Fibroblast of pulmonary artery (primary cell): ENCODE results near the gene XPNPEP1.
"Not testable (repeated sequence)": the region's sequence is repeated elsewhere in the genome, so short reads cannot be mapped to it uniquely, and the experiment has no call there.

ENCODE experiments used
- DNase-seq: peaks from one replicate; pipeline ENCODE4 v3.0.0-alpha.2; 2010; ENCODE audit warnings: low read depth
- H3K4me3 ChIP-seq: replicated peaks from 2 replicates; pipeline ENCODE4 v1.5.1; 2011; ENCODE audit warnings: low read depth, mild to moderate bottlenecking, control low read depth, low read length, moderate library complexity
- TF ChIP-seq, protein P1 (sequence below): IDR thresholded peaks from 2 replicates; pipeline ENCODE4 v1.5.1; 2011; ENCODE audit warnings: mild to moderate bottlenecking, control low read depth, low read length, inconsistent platforms; ENCODE audit errors: missing control alignments

XPNPEP1 gene

DNA sequence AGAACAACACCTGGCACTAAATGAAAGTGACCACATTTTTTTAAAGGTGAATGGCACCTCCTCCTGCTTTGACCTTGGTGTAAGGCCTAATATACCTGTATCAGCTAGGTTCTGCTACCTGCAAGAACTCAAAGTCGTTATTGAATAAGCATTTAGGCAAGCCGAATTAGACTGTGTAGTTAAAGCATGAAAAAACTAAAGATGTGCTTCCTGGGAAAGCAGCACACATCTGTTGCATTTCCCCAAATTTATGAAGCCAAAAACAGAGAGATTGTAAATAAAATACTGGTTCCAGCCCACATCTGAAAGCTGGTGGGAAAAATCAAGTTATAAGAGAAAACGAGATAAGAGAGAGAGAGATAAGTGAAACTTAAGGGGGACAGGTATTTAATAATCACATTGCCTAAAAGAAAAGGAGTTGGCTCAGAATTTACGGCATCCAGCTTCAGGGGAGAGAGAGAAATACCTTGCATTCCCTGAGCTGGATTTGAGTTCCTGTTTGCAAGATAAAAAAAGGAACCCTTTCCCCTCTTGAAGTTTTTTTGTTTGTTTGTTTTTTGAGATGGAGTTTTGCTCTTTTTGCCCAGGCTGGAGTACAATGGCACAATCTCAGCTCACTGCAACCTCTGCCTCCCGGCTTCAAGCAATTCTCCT, 1.8 kb upstream of the XPNPEP1 start:
- DNase-seq, result no peak
- no peak overlapping the region for H3K4me3 ChIP-seq
- TF ChIP-seq, protein P1, sequence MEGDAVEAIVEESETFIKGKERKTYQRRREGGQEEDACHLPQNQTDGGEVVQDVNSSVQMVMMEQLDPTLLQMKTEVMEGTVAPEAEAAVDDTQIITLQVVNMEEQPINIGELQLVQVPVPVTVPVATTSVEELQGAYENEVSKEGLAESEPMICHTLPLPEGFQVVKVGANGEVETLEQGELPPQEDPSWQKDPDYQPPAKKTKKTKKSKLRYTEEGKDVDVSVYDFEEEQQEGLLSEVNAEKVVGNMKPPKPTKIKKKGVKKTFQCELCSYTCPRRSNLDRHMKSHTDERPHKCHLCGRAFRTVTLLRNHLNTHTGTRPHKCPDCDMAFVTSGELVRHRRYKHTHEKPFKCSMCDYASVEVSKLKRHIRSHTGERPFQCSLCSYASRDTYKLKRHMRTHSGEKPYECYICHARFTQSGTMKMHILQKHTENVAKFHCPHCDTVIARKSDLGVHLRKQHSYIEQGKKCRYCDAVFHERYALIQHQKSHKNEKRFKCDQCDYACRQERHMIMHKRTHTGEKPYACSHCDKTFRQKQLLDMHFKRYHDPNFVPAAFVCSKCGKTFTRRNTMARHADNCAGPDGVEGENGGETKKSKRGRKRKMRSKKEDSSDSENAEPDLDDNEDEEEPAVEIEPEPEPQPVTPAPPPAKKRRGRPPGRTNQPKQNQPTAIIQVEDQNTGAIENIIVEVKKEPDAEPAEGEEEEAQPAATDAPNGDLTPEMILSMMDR, result no peak

DNA sequence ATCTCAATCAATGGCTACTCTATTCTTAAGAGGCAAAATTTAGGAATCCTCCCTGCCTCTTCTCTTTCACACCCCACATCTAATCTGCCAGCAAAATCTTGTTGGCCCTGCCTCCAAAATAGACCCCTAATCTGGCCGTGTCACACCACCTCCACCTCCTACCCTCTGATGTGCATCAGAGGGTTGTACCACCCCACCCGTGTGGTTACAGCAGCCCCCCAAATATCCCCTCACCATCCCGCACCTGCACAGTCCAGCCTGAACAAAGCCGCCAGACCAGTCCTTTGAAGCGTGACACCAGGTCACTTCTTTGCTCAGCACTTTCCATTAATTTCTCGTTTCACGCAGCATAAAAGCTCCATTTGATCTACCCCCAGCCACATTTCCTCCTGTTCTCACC, 776 bp upstream of the XPNPEP1 start:
- no peak for DNase-seq
- TF ChIP-seq, protein P1, result no peak
- no peak overlapping the region for H3K4me3 ChIP-seq

GRCh38 chr10:109922358-109922975, 844 bp downstream of the XPNPEP1 start:
- peak overlapping the region; percentile 80 for H3K4me3 ChIP-seq
- TF ChIP-seq, protein P1, result no peak
- DNase-seq, result no peak

DNA sequence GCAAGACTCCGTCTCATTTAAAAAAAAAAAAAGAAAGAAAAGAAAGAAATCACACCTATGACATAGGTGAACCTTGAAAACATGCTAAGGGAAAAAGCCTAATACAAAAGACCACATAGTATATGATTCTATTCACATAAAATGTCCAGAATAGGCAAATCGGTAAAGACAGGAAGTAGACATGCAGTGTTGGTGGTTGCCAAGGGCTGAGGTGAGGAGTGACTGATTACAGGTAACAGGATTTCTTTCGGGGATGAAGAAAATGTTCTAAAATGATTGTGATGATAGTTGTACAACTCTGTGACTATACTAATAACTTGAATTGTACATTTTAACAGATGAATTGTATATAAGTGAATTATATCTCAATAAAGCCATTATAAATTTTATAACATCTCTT, 3.3 kb downstream of the XPNPEP1 start:
- DNase-seq, result no peak
- no peak overlapping the region for H3K4me3 ChIP-seq
- TF ChIP-seq, protein P1, result no peak

DNA sequence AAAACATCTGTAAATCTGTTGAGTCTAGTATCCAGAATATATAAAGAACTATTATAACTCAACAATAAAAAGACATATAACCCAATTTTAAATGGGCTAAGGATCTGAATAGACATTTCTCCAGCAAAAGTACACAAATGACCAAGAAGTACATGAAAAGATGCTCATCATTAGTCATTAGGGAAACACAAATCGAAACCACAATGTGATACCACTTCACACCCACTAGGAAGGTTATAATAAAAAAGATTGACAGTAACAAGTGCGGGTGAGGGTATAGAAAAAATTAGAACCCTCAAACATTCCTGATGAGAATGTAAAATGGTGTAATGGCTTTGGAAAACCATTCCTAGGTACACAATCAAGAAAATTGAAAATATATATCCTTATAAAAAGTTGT, 4.1 kb downstream of the XPNPEP1 start:
- DNase-seq, result no peak
- TF ChIP-seq, protein P1, result no peak
- H3K4me3 ChIP-seq, result no peak overlapping the region

- not testable (repeated sequence) for H3K4me3 ChIP-seq, DNase-seq
These were observed 4.6 kb downstream of the XPNPEP1 start for GRCh38 chr10:109918707-109919106.

DNA sequence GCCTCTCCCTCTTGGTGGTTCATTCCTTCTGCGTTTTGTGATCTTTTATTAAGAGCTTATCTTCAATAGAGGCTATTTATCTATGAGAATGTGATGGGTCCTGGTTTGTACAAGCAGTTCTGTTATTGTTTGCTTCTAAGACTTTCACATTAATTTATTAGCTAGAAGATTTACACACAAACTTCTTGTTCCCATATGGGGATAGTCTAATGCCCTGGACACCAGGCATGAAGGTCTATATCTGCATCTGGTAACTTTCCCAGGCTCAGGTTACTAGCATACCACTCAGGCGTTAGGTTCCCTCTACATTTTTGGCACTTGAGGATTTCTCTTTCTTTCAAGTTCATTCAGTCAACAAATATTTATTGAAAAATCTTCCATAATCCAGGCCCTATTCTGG, 7.7 kb downstream of the XPNPEP1 start:
- TF ChIP-seq, protein P1, result no peak
- no peak overlapping the region for H3K4me3 ChIP-seq

More for the DNA sequence above, 7.7 kb downstream of the XPNPEP1 start:
- DNase-seq, result no peak
